ENCODE data around the gene PSAT1. TPM values are rescaled to one million over a fixed set of nuclear protein-coding genes. Genes with fewer than 3 reads are reported as not detected.

Gene PSAT1
- total RNA-seq, 4 donors from 2014 or later, result 4.5 to 11.6 (median 7.9) TPM

- no peaks in the 10 kb centered on the region for H3K9me3 ChIP-seq
- 90 to 93% methylated on average over 11 of the region's 11 CpGs for WGBS, 2 donors
- DNase-seq (ENCODE audit: low spot score in 2 of 2), result no peak
- no peaks in the 10 kb centered on the region for H3K27me3 ChIP-seq
- H3K27ac ChIP-seq, result no peak overlapping the region
- no peak overlapping the region for H3K4me3 ChIP-seq
- TF ChIP-seq EP300 (IDR thresholded peaks at IDR 0.05), result no peak
- TF ChIP-seq POLR2A (IDR thresholded peaks at IDR 0.05), result no peak
- no peak for TF ChIP-seq CTCF (IDR thresholded peaks at IDR 0.05)
- H3K36me3 ChIP-seq, result peaks cover 0 to 63% (median 0%) of the 10 kb centered on the region in 3 donors
- peaks cover 0 to 11% (median 2%) of the 10 kb centered on the region in 4 donors for H3K4me1 ChIP-seq
These were observed 19.4 kb downstream of the PSAT1 start for GRCh38 chr9:78316166-78316892.

DNA sequence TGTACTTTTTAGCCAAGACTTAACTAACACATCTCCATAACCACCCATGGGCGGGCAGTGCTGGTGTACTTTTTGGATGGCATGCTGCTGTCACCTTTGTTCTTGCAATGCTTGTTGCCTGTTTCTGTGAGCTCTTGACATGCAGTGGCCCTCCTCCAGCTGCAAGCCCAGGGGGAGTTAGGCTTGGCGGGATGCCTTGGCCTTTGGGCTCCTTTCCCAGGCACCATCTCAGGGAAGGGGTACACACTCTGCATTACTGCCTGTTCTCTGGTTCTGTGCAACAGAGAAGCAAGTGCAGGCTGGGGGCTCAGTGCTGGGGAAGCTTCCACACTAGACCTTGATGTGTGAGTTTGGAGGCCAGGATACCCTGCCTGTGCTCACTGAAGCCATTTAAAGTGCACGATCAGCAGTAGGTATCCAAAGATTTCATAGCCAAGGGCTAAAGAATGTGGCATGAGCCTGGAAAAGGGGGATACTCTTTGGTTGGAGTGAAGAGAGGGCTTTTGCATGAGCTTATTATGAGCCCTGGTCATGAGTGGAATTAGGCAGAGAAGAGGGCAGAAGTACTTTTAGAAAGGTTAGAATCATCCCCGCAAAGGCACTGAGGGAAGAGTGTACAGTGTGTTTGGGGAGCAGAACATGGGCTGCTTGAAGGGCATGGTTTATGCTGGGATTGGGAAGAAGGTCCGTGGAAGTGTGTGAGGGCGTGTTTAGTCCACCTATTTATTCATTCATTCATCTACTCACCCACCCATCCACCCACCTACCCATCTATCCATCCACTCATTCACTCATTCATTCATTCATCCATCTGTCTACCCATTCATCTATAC, 22.5 kb downstream of the PSAT1 start:
- 74 to 87% methylated on average over 6 of the region's 6 CpGs for WGBS, 2 donors
- H3K27ac ChIP-seq, result no peak overlapping the region
- no peak for DNase-seq (ENCODE audit: low spot score in 2 of 2)
- no peaks in the 10 kb centered on the region for H3K27me3 ChIP-seq
- no peak for TF ChIP-seq CTCF (IDR thresholded peaks at IDR 0.05)
- no peak for TF ChIP-seq POLR2A (IDR thresholded peaks at IDR 0.05)
- TF ChIP-seq EP300 (IDR thresholded peaks at IDR 0.05), result no peak
- H3K4me3 ChIP-seq, result no peak overlapping the region
- H3K9me3 ChIP-seq, result no peaks in the 10 kb centered on the region
- H3K36me3 ChIP-seq, result peaks cover 0 to 66% (median 0%) of the 10 kb centered on the region in 3 donors
- peaks cover 0 to 11% (median 2%) of the 10 kb centered on the region in 4 donors for H3K4me1 ChIP-seq

GRCh38 chr9:78320030-78320693, 23.2 kb downstream of the PSAT1 start:
- Histone ChIP-seq H3K9me3 (no peaks in the 10 kb centered on the region), H3K27me3 (no peaks in the 10 kb centered on the region), H3K4me3 (no peak overlapping the region), H3K4me1 (peaks cover 0 to 7% (median 2%) of the 10 kb centered on the region in 4 donors), H3K27ac (no peak overlapping the region), H3K36me3 (peaks cover 0 to 66% (median 0%) of the 10 kb centered on the region in 3 donors)
- TF ChIP-seq CTCF (IDR thresholded peaks at IDR 0.05) (no peak), POLR2A (IDR thresholded peaks at IDR 0.05) (no peak)
- DNase-seq (ENCODE audit: low spot score in 2 of 2), result no peak
- 90 to 93% methylated on average over 4 of the region's 4 CpGs for WGBS, 2 donors

- no peak for DNase-seq (ENCODE audit: low spot score in 2 of 2)
- Histone ChIP-seq H3K27ac (no peak overlapping the region), H3K4me1 (peaks cover 0 to 9% (median 0%) of the 10 kb centered on the region in 4 donors), H3K9me3 (no peaks in the 10 kb centered on the region), H3K27me3 (no peaks in the 10 kb centered on the region), H3K36me3 (peaks cover 0 to 61% (median 0%) of the 10 kb centered on the region in 3 donors), H3K4me3 (no peak overlapping the region)
- 78 to 92% methylated on average over 4 of the region's 4 CpGs for WGBS, 2 donors
- TF ChIP-seq POLR2A (IDR thresholded peaks at IDR 0.05) (no peak), CTCF (IDR thresholded peaks at IDR 0.05) (no peak), EP300 (IDR thresholded peaks at IDR 0.05) (no peak)
These were observed 24.1 kb downstream of the PSAT1 start for GRCh38 chr9:78320875-78321496.

Measured in tibial nerve (tissue), 4 donors.